Left colon (tissue), 2 donors: ENCODE data around the gene CST3. TPM values are rescaled to one million over a fixed set of nuclear protein-coding genes. Genes with fewer than 3 reads are reported as not detected.

Experiments used
- ATAC-seq: fragments of 200-7000 bp; cut with Tn5 transposase; one replicate; pipeline ENCODE4 v1.9.1; 2020; ENCODE audit warnings: mild to moderate bottlenecking, moderate library complexity
- DNase-seq, 2 donors: peaks; one replicate each; pipeline ENCODE4 v3.0.0-alpha.2; 2020
- intact Hi-C, 2 donors: fragments of 100-400 bp; cut with DNase I in 1 of 2; cut with micrococcal nuclease in 1 of 2; formaldehyde crosslinking; loops; one replicate each; pipeline versions ENCODE4 v1.11.2 to v1.14.0; 2022; cut with DNase I, micrococcal nuclease
- total RNA-seq, 2 donors: library from RNA; stranded (reverse); fragmentation: NEBNext Ultra II Directional; extraction: Animal tissue kit (Norgen Biotek cat#: 25700); gene quantifications; one replicate each; pipeline ENCODE4 v1.2.1, GENCODE V29; 2021
- donor health status: DM: no; HTN: no; CAD: no.
- donor health status: DM: yes; HTN: yes; CAD: no.

CST3 gene
- total RNA-seq, 2 donors from 2014 or later, result 863 to 1,131 TPM

- ATAC-seq, result no peak
- intact Hi-C loops, result no loop called here
Observed at GRCh38 chr20:23587631-23588030, 50.1 kb downstream of the CST3 start.

GRCh38 chr20:23586735-23587525, 50.8 kb downstream of the CST3 start:
- intact Hi-C loops, result no loop called here
- ATAC-seq, result no peak
- DNase-seq, result no peak

More at GRCh38 chr20:23587631-23588030, 50.1 kb downstream of the CST3 start:
- DNase-seq, result no peak

- ATAC-seq, result no peak
- DNase-seq, result no peak
- intact Hi-C loops, result no loop called here
Observed at GRCh38 chr20:23585808-23586734, 51.7 kb downstream of the CST3 start.

DNA sequence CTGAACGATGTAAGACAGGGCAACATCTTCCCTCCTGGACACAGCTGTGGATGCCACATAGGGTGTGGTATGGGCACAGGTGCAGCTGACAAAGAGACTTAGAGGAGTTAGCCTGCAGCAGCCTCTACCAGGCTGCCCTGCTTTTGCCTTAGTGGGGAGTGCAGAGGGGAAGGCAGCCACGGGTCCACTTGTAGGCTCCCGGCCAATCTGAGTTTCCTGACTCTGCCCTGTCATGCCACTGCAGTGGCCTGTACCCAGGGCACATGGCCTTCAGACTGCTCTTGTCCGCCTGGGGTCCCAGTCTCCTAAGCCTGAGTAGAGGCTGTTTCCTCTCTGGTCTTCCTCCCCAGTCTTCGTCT, 52.3 kb downstream of the CST3 start:
- intact Hi-C loops, result no loop called here
- ATAC-seq (no peak), DNase-seq (no peak)

DNA sequence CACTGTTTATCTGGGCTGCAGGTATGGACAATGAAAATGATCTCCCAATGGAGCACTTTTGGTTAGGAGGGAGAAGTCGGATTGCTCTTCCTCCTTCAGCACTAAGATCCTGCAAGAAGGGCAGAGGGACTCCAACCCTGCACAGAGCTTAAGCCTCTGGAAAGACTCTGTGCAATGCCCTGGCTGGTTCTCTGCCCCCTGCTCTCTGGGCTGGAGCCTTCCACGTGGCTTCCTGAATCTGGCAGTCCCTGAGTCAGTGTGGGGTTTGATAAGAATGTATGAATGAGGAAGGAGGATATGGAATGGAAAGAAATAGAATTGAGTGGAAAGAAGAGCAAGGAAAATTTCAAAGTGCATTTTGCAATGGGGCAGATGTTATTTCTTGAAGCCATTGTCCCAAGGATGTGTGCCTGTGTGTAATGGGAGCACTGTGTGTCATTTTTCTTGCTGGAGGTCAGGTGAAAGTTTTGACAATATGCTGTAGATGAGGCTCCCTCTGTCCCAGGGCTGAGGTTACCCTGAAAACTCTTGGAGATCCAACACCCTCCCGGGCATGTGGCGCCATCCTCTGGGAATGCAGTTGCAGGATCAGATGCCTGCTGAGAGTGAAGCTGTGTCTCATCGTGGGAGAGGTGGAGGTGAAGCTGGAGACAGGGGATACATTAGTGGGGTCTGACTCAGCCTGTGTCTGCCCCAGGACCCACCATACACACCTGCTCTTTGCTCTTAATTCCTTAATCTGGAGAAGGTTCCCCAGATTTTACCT, 53.1 kb downstream of the CST3 start:
- intact Hi-C loops, result no loop called here
- ATAC-seq, result no peak
- no peak for DNase-seq

Other genes starting within 250 kb of the CST3 start
- gene NAPB, start 216.5 kb downstream of the CST3 start, total RNA-seq, result 1 to 10 TPM; 7.9 to 8.5 TPM
- not detected for gene CSTL1, start 198.3 kb downstream of the CST3 start, total RNA-seq
- gene CST11, start 185.1 kb downstream of the CST3 start, total RNA-seq, result not detected
- gene CST8, start 146.8 kb downstream of the CST3 start, total RNA-seq, result not detected
- gene CST9L, start 69.5 kb downstream of the CST3 start, total RNA-seq, result not detected
- not detected for gene CST9, start 32.0 kb downstream of the CST3 start, total RNA-seq
- not detected for gene CST4, start 51.1 kb upstream of the CST3 start, total RNA-seq
- gene CST1, start 113.0 kb upstream of the CST3 start, total RNA-seq, result not detected
- gene CST2, start 188.8 kb upstream of the CST3 start, total RNA-seq, result not detected
- not detected for gene CST5, start 241.8 kb upstream of the CST3 start, total RNA-seq